Activated CD8-positive, alpha-beta T cell treated with anti-CD3 and anti-CD28 coated beads for 36 hours (primary cell): ENCODE results near the gene OR2A2. TPM values are rescaled to one million over a fixed set of nuclear protein-coding genes. Genes with fewer than 3 reads are reported as not detected.

ENCODE experiments used
- ATAC-seq: fragments of 200-7000 bp; cut with Tn5 transposase; one replicate; pipeline ENCODE4 v1.10.0; 2021; ENCODE audit warnings: mild to moderate bottlenecking, moderate library complexity
- CTCF ChIA-PET: fragments of 350-600 bp; sonication (Branson Sonifier 250); formaldehyde crosslinking; loops from one replicate; lab custom pipeline; 2021; ENCODE audit warnings: antibody characterized with exemption; lab: Charles Lee
- POLR2A ChIA-PET: fragments of 350-600 bp; sonication (Branson Sonifier 250); formaldehyde crosslinking; loops from one replicate; lab custom pipeline; 2021; ENCODE audit warnings: antibody characterized with exemption; lab: Charles Lee
- DNase-seq: peaks from one replicate; pipeline ENCODE4 v3.0.0-alpha.2; 2020
- H3K27ac Mint-ChIP-seq: one replicate; pipeline ENCODE4 v1.8.0; 2021; ENCODE audit warnings: mild to moderate bottlenecking, mixed read lengths
- H3K27me3 Mint-ChIP-seq: one replicate; pipeline ENCODE4 v1.8.0; 2021; ENCODE audit warnings: mixed read lengths
- H3K36me3 Mint-ChIP-seq: one replicate; pipeline ENCODE4 v1.8.0; 2021; ENCODE audit warnings: low read depth, mixed read lengths
- H3K4me1 Mint-ChIP-seq: one replicate; pipeline ENCODE4 v1.8.0; 2021; ENCODE audit warnings: low read depth, mixed read lengths
- H3K4me3 Mint-ChIP-seq: one replicate; pipeline ENCODE4 v1.8.0; 2021; ENCODE audit warnings: mild to moderate bottlenecking, moderate library complexity, mixed read lengths
- H3K9me3 Mint-ChIP-seq: one replicate; pipeline ENCODE4 v1.8.0; 2021; ENCODE audit warnings: mixed read lengths
- CTCF ChIP-seq: fragments of 200-600 bp; IDR thresholded peaks from one replicate; pipeline ENCODE4 v1.8.0; 2022; ENCODE audit warnings: antibody characterized with exemption, mild to moderate bottlenecking
- intact Hi-C: fragments of 100-400 bp; cut with micrococcal nuclease; formaldehyde crosslinking; loops from one replicate; pipeline ENCODE4 v1.10.0; 2022
- total RNA-seq, 2 experiments: library from RNA; stranded (reverse); gene quantifications; one replicate each; pipeline ENCODE4 v1.2.3, GENCODE V29; 2021

OR2A2 gene
- not detected for total RNA-seq

DNA sequence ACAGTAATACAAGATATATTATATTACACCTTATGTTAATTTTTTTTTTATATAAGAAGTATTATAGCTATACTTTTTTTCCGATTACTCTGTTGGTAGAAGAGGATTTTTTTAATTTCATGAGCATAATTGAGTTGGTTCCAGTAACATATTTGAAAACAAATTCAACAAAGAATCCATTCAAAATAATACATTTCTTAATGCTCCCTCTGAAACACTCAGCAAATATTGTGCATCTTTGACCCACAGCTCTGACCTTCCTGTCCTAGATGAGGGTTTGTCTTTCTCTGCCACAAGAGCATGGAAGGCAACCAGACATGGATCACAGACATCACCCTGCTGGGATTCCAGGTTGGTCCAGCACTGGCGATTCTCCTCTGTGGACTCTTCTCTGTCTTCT lies at the start of gene OR2A2:
Gene OR2A2 (plus strand): TSS at position 301 of the 400 bp plus-strand sequence. CDS start 0 bp downstream, at position 301.
- Mint-ChIP-seq H3K36me3 (no peaks in the 10 kb centered on the region), H3K9me3 (no peaks in the 10 kb centered on the region), H3K27me3 (peaks cover 13% of the 10 kb centered on the region), H3K4me3 (no peak within 1 kb of the TSS), H3K4me1 (no peaks in the 10 kb centered on the region), H3K27ac (no peak within 1 kb of the TSS)
- ChIA-PET CTCF (interaction anchor here (1.8 kb wide), 1 partner anchor 19 kb away, joined by 8 read pairs; no protein-coding TSS in a partner anchor), POLR2A (no interaction called here)
- ATAC-seq (no peak), DNase-seq (no peak)
- intact Hi-C loops = no loop called here
- no peak for TF ChIP-seq CTCF

- no peak for DNase-seq
- intact Hi-C loops = no loop called here
- TF ChIP-seq CTCF = peak; percentile 49
- ChIA-PET POLR2A (no interaction called here), CTCF (interaction anchor here (0.8 to 2.1 kb wide), 5 partner anchors 10 to 71 kb away, joined by 3 to 9 read pairs (median 3); no protein-coding TSS in a partner anchor)
- no peak for ATAC-seq
- no peak overlapping the region for H3K4me3 Mint-ChIP-seq
- H3K36me3 Mint-ChIP-seq = no peaks in the 10 kb centered on the region
- H3K9me3 Mint-ChIP-seq = peaks cover 4% of the 10 kb centered on the region
- no peaks in the 10 kb centered on the region for H3K4me1 Mint-ChIP-seq
- H3K27me3 Mint-ChIP-seq = peaks cover 15% of the 10 kb centered on the region
- no peak overlapping the region for H3K27ac Mint-ChIP-seq
These were observed 45.7 kb upstream of the OR2A2 start for GRCh38 chr7:144063710-144064109.

- Mint-ChIP-seq H3K4me3 (no peak within 1 kb of the TSS), H3K27ac (no peak within 1 kb of the TSS), H3K9me3 (no peaks in the 10 kb centered on the region), H3K4me1 (no peaks in the 10 kb centered on the region), H3K27me3 (peaks cover 7% of the 10 kb centered on the region), H3K36me3 (no peaks in the 10 kb centered on the region)
- ChIA-PET POLR2A (no interaction called here), CTCF (no interaction called here)
- no peak for ATAC-seq
- intact Hi-C loops = no loop called here
- no peak for TF ChIP-seq CTCF
- DNase-seq = no peak
These were observed 39.9 kb upstream of the OR2A2 start, which contains the start of gene OR2A25 for GRCh38 chr7:144069511-144069910. Gene OR2A25 (plus strand): TSS chr7:144069811. CDS start chr7:144074220, 4,409 bp downstream.

- DNase-seq (no peak), ATAC-seq (no peak)
- no peak overlapping the region for H3K27ac Mint-ChIP-seq
- no peaks in the 10 kb centered on the region for H3K9me3 Mint-ChIP-seq
- H3K4me3 Mint-ChIP-seq = no peak overlapping the region
- CTCF ChIA-PET = no interaction called here
- H3K36me3 Mint-ChIP-seq = no peaks in the 10 kb centered on the region
- intact Hi-C loops = no loop called here
- H3K4me1 Mint-ChIP-seq = no peaks in the 10 kb centered on the region
- peaks cover 7% of the 10 kb centered on the region for H3K27me3 Mint-ChIP-seq
- no peak for TF ChIP-seq CTCF
- POLR2A ChIA-PET = no interaction called here
These were observed 39.4 kb upstream of the OR2A2 start for GRCh38 chr7:144069953-144070352.

- CTCF ChIA-PET = no interaction called here
- Mint-ChIP-seq H3K36me3 (no peaks in the 10 kb centered on the region), H3K4me1 (no peaks in the 10 kb centered on the region), H3K9me3 (no peaks in the 10 kb centered on the region), H3K27ac (no peak overlapping the region), H3K4me3 (no peak overlapping the region), H3K27me3 (peaks cover 3% of the 10 kb centered on the region)
- intact Hi-C loops = no loop called here
- TF ChIP-seq CTCF = no peak
- ATAC-seq (no peak), DNase-seq (no peak)
- POLR2A ChIA-PET = no interaction called here
These were observed 35.0 kb upstream of the OR2A2 start for GRCh38 chr7:144074374-144074773.
